Measurements from ENCODE around the gene KDM3B.

The KDM3B gene

GRCh38 chr5:138450971-138451370 is 98.5 kb downstream of the KDM3B start:
- no peak for DNase-seq

- no peak for DNase-seq
Observed at GRCh38 chr5:138452720-138453119, 100.2 kb downstream of the KDM3B start.

GRCh38 chr5:138453590-138453989 is 101.1 kb downstream of the KDM3B start:
- DNase-seq = no peak

- DNase-seq = no peak
Observed at GRCh38 chr5:138454121-138454520, 101.6 kb downstream of the KDM3B start.

- no peak for DNase-seq
Observed at GRCh38 chr5:138455232-138455930, 102.9 kb downstream of the KDM3B start.

GRCh38 chr5:138457531-138458275 is 105.2 kb downstream of the KDM3B start:
- DNase-seq = no peak

- no peak for DNase-seq
Observed at GRCh38 chr5:138458384-138458783, 105.9 kb downstream of the KDM3B start.

GRCh38 chr5:138458856-138459255 is 106.4 kb downstream of the KDM3B start:
- DNase-seq = no peak

- no peak for DNase-seq
Observed at GRCh38 chr5:138459311-138459933, 106.9 kb downstream of the KDM3B start.

GRCh38 chr5:138460032-138460693 is 107.7 kb downstream of the KDM3B start:
- DNase-seq = no peak

- no peak for DNase-seq
Observed at GRCh38 chr5:138461343-138462125, 109.0 kb downstream of the KDM3B start.

GRCh38 chr5:138463419-138464007 is 111.0 kb downstream of the KDM3B start:
- DNase-seq = no peak

- peak; percentile 73 for DNase-seq
Observed at GRCh38 chr5:138464008-138464387, 111.5 kb downstream of the KDM3B start.

- peak; percentile 89 for DNase-seq
Observed at GRCh38 chr5:138464388-138465260, 112.1 kb downstream of the KDM3B start.

- DNase-seq = peak; percentile 71
Observed at GRCh38 chr5:138465261-138466124, 113.0 kb downstream of the KDM3B start, which contains the start of gene EGR1. Gene EGR1, plus strand, starts transcription at chr5:138465479. Its CDS starts 283 bp downstream, at chr5:138465762.

- DNase-seq = no peak
Observed at GRCh38 chr5:138466125-138466899, 113.8 kb downstream of the KDM3B start.

- no peak for DNase-seq
Observed at GRCh38 chr5:138466900-138467710, 114.6 kb downstream of the KDM3B start.

- no peak for DNase-seq
Observed at GRCh38 chr5:138467711-138468132, 115.2 kb downstream of the KDM3B start.
